ENCODE measurements around the gene YDJC. TPM values are rescaled to one million over a fixed set of nuclear protein-coding genes. Genes with fewer than 3 reads are reported as not detected.

YDJC gene
- total and polyA plus RNA-seq, 2 of the 8 experiments (the other 6 are each of a cell fraction or from before 2014, with no cell fraction given): 36.7 to 45.2 TPM

DNA sequence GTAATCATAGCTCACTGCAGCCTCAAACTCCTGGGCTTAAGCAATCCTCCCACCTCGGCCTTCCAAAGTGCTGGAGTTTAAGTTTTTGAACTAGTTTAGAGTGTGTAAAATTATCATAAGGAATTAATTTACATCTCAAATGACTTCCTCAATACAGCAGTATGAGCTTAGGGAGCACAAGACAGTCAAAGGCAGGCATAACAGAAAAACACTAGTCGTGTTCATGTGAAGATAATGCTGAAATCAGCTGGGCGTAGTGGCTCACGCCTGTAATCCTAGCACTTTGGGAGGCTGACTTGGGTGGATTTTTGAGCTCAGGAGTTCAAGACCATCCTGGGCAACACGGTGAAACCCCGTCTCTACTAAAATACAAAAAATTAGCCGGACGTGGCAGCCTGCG, 25.8 kb downstream of the YDJC start (continued):
- TF ChIP-seq, protein P1, sequence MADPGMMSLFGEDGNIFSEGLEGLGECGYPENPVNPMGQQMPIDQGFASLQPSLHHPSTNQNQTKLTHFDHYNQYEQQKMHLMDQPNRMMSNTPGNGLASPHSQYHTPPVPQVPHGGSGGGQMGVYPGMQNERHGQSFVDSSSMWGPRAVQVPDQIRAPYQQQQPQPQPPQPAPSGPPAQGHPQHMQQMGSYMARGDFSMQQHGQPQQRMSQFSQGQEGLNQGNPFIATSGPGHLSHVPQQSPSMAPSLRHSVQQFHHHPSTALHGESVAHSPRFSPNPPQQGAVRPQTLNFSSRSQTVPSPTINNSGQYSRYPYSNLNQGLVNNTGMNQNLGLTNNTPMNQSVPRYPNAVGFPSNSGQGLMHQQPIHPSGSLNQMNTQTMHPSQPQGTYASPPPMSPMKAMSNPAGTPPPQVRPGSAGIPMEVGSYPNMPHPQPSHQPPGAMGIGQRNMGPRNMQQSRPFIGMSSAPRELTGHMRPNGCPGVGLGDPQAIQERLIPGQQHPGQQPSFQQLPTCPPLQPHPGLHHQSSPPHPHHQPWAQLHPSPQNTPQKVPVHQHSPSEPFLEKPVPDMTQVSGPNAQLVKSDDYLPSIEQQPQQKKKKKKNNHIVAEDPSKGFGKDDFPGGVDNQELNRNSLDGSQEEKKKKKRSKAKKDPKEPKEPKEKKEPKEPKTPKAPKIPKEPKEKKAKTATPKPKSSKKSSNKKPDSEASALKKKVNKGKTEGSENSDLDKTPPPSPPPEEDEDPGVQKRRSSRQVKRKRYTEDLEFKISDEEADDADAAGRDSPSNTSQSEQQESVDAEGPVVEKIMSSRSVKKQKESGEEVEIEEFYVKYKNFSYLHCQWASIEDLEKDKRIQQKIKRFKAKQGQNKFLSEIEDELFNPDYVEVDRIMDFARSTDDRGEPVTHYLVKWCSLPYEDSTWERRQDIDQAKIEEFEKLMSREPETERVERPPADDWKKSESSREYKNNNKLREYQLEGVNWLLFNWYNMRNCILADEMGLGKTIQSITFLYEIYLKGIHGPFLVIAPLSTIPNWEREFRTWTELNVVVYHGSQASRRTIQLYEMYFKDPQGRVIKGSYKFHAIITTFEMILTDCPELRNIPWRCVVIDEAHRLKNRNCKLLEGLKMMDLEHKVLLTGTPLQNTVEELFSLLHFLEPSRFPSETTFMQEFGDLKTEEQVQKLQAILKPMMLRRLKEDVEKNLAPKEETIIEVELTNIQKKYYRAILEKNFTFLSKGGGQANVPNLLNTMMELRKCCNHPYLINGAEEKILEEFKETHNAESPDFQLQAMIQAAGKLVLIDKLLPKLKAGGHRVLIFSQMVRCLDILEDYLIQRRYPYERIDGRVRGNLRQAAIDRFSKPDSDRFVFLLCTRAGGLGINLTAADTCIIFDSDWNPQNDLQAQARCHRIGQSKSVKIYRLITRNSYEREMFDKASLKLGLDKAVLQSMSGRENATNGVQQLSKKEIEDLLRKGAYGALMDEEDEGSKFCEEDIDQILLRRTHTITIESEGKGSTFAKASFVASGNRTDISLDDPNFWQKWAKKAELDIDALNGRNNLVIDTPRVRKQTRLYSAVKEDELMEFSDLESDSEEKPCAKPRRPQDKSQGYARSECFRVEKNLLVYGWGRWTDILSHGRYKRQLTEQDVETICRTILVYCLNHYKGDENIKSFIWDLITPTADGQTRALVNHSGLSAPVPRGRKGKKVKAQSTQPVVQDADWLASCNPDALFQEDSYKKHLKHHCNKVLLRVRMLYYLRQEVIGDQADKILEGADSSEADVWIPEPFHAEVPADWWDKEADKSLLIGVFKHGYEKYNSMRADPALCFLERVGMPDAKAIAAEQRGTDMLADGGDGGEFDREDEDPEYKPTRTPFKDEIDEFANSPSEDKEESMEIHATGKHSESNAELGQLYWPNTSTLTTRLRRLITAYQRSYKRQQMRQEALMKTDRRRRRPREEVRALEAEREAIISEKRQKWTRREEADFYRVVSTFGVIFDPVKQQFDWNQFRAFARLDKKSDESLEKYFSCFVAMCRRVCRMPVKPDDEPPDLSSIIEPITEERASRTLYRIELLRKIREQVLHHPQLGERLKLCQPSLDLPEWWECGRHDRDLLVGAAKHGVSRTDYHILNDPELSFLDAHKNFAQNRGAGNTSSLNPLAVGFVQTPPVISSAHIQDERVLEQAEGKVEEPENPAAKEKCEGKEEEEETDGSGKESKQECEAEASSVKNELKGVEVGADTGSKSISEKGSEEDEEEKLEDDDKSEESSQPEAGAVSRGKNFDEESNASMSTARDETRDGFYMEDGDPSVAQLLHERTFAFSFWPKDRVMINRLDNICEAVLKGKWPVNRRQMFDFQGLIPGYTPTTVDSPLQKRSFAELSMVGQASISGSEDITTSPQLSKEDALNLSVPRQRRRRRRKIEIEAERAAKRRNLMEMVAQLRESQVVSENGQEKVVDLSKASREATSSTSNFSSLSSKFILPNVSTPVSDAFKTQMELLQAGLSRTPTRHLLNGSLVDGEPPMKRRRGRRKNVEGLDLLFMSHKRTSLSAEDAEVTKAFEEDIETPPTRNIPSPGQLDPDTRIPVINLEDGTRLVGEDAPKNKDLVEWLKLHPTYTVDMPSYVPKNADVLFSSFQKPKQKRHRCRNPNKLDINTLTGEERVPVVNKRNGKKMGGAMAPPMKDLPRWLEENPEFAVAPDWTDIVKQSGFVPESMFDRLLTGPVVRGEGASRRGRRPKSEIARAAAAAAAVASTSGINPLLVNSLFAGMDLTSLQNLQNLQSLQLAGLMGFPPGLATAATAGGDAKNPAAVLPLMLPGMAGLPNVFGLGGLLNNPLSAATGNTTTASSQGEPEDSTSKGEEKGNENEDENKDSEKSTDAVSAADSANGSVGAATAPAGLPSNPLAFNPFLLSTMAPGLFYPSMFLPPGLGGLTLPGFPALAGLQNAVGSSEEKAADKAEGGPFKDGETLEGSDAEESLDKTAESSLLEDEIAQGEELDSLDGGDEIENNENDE (IDR thresholded peaks at IDR 0.05; ENCODE audit: insufficient replicate concordance, low read length): no peak
- TF ChIP-seq CTBP2 (IDR thresholded peaks at IDR 0.05; ENCODE audit: borderline replicate concordance, insufficient read depth, insufficient read length, low read length) (no peak), PHF8 (conservative IDR thresholded peaks at IDR 0.05; ENCODE audit: low read depth, low read length) (no peak)

Data from H1 (cell line).